Fibroblast of villous mesenchyme (primary cell): Measurements from ENCODE around the gene MYNN. TPM values are rescaled to one million over a fixed set of nuclear protein-coding genes. Genes with fewer than 3 reads are reported as not detected.

Experiments
- DNase-seq: peaks from one replicate; pipeline ENCODE4 v3.0.0-alpha.2; 2010; ENCODE audit warnings: low read depth
- H3K4me3 ChIP-seq: 2 replicates; pipeline ENCODE4 v1.5.1; 2011; ENCODE audit warnings: low read depth, mild to moderate bottlenecking, low read length
- CTCF ChIP-seq: IDR thresholded peaks from 2 replicates; pipeline ENCODE4 v1.5.1; 2012; ENCODE audit warnings: low read depth, mild to moderate bottlenecking, low read length; ENCODE audit not compliant: insufficient read depth
- total RNA-seq: library from RNA; depleted of rRNA; stranded (reverse); fragments of >200 nt; gene quantifications from 2 replicates; pipeline ENCODE4 v1.2.3, GENCODE V29; 2012

MYNN gene
- total RNA-seq, 1 donor, result 25.5 TPM

GRCh38 chr3:169838511-169839030 is 65.4 kb downstream of the MYNN start:
- TF ChIP-seq CTCF, result no peak
- no peak for DNase-seq
- H3K4me3 ChIP-seq, result no peak overlapping the region

Other genes starting within 250 kb of the MYNN start
- gene MECOM, start 109.7 kb upstream of the MYNN start, total RNA-seq, result 6.1 and 8.6 TPM in 2 replicates
- 168 and 175 TPM in 2 replicates for gene TERC, start 8.3 kb upstream of the MYNN start, total RNA-seq
- gene ACTRT3, start 3.8 kb upstream of the MYNN start, total RNA-seq, result 2.9 and 5.2 TPM in 2 replicates
- gene LRRIQ4, start 39.5 kb downstream of the MYNN start, total RNA-seq, result 0.32 TPM in 1 of 2 replicates, not detected in the other
- 3.5 and 4.3 TPM in 2 replicates for gene LRRC34, start 39.5 kb downstream of the MYNN start, total RNA-seq
- gene LRRC31, start 96.5 kb downstream of the MYNN start, total RNA-seq, result not detected in 2 replicates
- not detected in 2 replicates for gene SAMD7, start 138.2 kb downstream of the MYNN start, total RNA-seq
- 27.7 and 47.9 TPM in 2 replicates for gene SEC62, start 193.4 kb downstream of the MYNN start, total RNA-seq